ENCODE data around the gene P4HA3.

DNA sequence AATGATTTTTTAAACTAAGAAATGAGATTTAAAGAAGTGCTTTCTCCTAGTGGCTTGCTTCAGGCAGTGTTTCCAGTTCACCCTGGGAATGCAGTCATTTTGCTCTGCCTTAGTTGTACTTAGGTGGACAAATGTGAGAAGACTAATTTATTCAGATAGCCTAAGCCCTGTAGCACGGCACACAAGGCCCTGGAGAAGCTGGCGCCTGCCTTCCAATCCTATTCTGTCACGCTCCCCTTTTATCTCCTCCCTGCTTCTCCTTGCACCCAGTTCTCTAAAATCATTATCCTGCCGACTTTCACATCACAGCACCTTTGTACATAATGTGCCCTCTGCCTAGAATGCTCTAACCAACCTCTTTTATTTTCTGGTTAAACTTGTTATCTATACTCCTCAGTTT is 76.3 kb downstream of the P4HA3 start:
- TF ChIP-seq, protein P1, sequence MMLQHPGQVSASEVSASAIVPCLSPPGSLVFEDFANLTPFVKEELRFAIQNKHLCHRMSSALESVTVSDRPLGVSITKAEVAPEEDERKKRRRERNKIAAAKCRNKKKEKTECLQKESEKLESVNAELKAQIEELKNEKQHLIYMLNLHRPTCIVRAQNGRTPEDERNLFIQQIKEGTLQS (IDR thresholded peaks at IDR 0.05), result no peak
- TF ChIP-seq, protein P2, sequence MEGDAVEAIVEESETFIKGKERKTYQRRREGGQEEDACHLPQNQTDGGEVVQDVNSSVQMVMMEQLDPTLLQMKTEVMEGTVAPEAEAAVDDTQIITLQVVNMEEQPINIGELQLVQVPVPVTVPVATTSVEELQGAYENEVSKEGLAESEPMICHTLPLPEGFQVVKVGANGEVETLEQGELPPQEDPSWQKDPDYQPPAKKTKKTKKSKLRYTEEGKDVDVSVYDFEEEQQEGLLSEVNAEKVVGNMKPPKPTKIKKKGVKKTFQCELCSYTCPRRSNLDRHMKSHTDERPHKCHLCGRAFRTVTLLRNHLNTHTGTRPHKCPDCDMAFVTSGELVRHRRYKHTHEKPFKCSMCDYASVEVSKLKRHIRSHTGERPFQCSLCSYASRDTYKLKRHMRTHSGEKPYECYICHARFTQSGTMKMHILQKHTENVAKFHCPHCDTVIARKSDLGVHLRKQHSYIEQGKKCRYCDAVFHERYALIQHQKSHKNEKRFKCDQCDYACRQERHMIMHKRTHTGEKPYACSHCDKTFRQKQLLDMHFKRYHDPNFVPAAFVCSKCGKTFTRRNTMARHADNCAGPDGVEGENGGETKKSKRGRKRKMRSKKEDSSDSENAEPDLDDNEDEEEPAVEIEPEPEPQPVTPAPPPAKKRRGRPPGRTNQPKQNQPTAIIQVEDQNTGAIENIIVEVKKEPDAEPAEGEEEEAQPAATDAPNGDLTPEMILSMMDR (IDR thresholded peaks at IDR 0.05 in 2 of 3, conservative IDR thresholded peaks at IDR 0.05 in 1 of 3; ENCODE audit: borderline replicate concordance in 1 of 3, insufficient read depth in 1 of 3, low read depth in 2 of 3, low read length in 2 of 3), result no peak
- no peak for TF ChIP-seq RAD21 (IDR thresholded peaks at IDR 0.05; ENCODE audit: low read depth)
